Measurements from ENCODE around the gene ASCC1.

GRCh38 chr10:72093450-72093849, 122.6 kb downstream of the ASCC1 start:
- no peak for TF ChIP-seq POLR2A (IDR thresholded peaks at IDR 0.05)
- TF ChIP-seq CTCF (IDR thresholded peaks at IDR 0.05): no peak
- TF ChIP-seq EP300 (IDR thresholded peaks at IDR 0.05): no peak
